ENCODE measurements around the gene SGMS2.
"Not testable (repeated sequence)": the region's sequence is repeated elsewhere in the genome, so short reads cannot be mapped to it uniquely, and the experiment has no call there.

The SGMS2 gene

DNA sequence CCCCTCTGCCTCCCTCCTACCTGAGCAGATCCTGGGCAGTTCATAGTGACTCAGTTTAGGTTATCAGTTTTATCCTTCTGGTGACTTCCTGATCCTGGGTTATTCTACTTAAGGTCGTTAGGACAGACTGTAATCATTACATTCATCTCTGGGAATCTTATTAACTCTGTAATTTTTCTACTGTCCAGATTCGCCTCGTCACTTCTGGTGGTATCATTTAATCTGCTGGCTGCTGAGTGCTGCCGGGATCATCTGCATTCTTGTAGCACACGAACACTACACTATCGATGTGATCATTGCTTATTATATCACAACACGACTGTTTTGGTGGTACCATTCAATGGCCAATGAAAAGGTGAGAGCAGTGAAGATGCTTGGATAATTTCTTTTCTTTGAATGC is 83.6 kb downstream of the SGMS2 start:
- no peak for DNase-seq (ENCODE audit: low read depth in 2 of 2)

DNA sequence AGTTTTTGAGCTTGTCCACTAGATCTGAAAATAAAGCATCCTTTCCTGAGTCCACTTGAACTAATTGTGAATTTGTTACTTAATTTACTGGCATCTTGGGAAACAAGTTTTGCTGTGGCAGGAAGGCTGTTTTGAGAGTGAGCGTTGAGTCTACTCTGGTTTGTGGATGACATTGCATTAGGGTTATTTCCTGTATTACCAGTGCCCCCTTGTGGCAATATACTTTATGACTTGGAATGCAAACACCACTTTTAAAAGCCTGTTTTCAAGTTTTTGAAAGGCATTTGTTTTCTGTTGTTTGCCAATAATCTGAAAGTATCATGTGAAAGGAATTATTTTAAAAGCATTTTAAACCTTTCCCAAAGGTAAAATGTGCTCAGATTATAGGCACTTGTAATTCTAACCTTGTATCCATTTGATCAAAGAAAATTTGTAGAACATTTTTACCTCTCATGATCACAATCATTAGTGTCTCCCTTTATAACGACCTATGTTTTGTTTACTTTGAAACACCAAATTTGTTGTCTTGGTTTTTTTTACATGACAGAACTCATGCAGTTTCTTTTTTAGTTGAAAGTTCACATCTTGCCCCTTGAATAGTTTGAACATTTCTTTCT is 88.7 kb downstream of the SGMS2 start:
- DNase-seq (ENCODE audit: low read depth in 2 of 2), result no peak

DNA sequence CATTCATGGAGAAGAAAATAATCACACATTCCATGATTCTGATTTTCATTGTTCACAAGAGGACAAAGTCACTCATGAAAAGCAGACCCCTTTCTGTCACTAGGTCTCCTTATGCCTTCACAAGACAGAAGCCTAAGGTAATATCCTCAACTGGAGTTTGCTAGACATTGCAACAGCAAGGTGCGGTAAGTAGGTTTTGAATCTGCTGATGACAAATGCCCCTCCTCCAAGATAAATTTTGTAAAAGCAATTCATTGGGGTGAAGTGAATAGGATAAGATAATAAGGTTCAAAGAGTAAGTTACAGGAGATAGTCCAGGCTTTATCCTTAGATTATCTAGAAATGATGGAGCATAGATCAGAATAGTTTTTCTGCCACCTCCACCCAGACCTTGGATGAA is 90.5 kb downstream of the SGMS2 start:
- DNase-seq (ENCODE audit: low read depth in 2 of 2), result no peak

DNA sequence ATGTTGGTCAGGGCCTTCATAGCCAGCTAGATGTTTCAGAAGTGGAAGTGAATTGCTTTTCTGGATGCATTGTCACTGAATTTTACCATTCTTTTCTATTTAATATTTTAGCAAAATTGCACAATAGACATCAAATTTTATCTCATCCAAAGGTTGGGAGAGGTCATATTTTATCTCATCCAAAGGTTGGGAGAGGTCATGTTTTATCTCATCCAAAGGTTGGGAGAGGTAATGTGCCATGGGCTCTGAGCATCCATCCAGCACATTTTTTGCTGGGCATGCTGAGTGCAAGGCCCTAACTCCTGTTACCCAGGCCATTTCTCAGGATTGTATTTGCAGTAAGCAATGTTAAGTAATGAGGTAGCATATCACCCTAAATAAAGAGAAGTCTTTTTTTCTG is 91.9 kb downstream of the SGMS2 start:
- no peak for DNase-seq (ENCODE audit: low read depth in 2 of 2)

DNA sequence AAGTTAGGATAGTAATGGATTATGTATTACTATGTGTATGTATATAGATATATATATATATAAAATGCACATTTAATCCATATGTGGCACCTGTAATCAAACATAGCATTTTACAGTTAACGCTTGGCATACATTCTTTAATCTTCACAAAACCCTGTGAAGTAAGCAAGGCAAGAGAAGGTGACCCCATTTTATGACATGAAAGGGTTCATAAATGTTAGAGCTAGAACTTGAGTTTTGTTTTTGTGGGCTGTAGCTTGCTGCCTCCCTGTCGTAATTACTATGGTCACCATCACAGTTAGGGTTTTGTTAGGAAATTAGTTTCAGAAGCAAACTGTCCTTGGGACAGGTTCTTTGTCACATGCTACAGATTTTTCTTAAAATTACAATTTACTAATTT is 92.8 kb downstream of the SGMS2 start:
- no peak for DNase-seq (ENCODE audit: low read depth in 2 of 2)

DNA sequence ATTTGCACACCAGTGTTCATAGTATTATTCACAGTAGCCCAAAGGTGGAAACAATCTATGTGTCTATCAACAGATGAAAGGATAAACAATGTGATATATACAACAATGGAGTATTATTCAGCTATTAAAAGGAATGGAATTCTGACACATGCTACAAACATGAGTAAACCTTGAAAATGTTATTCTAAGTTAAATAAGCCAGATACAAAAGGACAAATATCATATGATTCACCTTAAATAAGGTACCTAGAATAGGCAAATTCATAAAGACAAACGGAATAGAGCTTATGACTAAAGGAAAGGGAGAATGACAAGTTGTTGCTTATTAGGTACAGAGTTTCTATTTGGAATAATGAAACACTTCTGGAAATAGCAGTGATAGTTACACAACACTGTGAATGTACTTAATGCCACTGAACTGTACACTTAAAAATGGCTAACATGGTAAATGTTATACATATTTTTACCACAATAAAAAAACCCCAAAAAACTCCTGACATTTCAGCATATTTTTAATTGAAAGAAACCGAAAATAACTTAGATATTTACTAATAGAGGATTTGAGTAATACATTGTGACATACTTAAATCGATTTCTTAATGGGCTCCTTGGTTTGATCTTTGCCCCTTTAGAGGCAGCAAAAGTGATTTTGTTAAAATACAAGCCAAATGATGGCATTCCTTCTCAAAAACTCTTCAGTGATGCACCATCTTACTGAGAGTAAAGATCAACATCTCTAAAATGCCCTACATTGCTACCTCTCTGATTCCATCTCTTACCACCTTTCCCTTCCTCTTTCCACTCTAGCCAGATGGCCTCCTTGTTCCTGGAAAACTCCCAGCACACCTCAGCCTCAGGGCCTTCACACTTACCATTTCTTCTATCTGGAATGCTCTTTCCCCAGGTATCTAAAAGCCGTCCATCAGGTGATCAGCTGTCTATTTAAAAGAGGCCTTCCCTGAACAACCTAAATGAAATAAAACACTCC is 98.0 kb downstream of the SGMS2 start:
- no peak for DNase-seq (ENCODE audit: low read depth in 2 of 2)

DNA sequence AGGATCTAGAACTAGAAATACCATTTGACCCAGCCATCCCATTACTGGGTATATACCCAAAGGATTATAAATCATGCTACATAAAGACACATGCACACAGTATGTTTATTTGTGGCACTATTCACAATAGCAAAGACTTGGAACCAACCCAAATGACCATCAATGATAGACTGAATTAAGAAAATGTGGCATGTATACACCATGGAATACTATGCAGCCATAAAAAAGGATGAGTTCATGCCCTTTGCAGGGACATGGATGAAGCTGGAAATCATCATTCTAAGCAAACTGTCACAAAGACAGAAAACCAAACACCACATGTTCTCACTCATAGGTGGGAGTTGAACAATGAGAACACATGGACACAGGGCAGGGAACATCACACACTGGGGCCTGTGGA is 101.0 kb downstream of the SGMS2 start:
- not testable (repeated sequence) for DNase-seq (ENCODE audit: low read depth in 2 of 2)

DNA sequence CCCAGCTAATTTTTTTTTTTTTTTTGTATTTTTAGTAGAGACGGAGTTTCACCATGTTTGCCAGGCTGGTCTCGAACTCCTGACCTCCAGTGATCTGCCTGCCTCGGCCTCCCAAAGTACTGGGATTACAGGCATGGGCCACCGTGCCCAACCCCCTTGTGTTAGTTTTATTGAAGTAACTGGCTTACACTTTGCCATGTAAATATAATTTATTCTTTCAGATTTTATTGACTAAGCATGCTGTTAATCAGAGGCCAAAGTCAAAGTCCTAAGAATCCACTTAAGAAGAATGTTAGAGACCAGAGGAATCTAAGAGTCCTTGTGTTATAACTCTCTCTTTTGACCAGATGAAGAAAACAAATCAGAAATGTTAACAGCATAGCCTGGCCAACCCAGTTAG is 102.1 kb downstream of the SGMS2 start:
- DNase-seq (ENCODE audit: low read depth in 2 of 2), result not testable (repeated sequence)

DNA sequence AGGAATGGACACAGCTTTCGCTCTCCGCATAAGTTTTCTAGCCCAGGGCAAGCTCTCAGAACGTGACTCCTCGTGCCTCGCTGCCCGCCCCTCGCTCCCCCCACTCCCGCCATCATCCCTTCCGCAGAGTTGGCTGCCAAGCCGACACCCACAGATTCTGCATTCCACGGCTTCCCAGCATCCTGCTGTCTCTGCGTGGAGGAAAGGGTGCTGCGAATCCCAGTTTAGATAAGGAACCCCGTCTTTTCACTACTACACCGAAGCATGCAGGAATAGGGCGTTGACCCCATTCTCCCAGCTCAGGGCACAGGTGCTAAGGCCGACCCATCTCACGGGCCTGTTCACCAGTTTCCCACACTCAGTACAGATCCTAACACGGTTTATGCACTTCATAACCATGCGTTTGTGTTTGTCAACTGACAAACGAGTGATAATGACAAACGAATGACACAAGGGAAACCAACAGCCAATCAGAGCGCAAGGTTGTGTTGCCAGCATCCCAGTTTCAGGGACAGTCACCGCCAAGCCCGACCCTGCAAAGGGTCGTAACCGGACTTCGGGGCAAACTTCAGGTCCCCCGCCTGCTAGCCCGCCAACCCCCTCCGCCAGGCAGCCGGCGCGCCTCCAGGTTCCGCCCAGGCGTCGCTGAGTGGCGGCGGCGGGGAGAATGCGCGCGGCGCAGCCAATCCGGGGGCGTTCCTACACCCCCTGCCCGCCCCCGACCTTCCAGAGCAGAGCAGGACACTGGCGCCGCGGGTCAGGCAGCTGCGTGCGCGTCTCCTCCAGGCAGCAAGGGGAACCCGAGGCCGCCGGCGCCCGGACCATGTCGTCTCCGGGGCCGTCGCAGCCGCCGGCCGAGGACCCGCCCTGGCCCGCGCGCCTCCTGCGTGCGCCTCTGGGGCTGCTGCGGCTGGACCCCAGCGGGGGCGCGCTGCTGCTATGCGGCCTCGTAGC is 106.4 kb downstream of the SGMS2 start, which contains the start of gene CYP2U1:
CYP2U1 (plus strand) TSS at position 729 of the 954 bp plus-strand sequence; CDS start at position 824, 95 bp downstream.
- peak; percentile 56 to 67 for DNase-seq (ENCODE audit: low read depth in 2 of 2)

DNA sequence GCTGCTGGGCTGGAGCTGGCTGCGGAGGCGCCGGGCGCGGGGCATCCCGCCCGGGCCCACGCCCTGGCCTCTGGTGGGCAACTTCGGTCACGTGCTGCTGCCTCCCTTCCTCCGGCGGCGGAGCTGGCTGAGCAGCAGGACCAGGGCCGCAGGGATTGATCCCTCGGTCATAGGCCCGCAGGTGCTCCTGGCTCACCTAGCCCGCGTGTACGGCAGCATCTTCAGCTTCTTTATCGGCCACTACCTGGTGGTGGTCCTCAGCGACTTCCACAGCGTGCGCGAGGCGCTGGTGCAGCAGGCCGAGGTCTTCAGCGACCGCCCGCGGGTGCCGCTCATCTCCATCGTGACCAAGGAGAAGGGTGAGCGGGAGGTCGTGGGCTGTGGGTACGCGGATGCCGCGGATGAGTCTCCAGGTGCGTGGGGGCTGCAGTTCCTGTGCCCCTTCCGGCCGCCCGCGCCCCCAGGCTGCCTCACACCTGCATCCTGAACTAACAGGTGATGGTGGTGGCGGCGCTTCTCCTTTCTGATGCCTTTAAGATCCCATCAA is 107.1 kb downstream of the SGMS2 start:
- DNase-seq (ENCODE audit: low read depth in 2 of 2), result peak in 1 of 2 donors; percentile 1

DNA sequence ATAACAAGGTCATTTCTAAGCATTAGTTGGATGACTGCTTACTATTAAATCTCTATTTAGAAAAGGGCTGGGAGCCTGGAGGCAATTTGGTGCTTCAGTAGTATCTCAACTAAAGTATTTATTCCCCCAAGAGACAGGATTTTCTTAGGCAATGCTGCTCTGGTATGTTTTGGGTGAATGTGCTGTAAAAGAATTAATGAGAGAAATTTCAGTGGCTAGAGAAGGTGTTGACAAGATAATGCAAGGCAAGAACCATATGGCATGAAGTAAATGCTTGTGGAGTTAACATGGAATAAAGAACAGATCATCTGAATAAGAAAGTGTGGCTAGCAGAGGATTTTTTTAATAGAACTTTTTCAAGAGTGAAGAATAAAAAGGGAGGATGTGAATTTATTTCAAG is 110.5 kb downstream of the SGMS2 start:
- DNase-seq (ENCODE audit: low read depth in 2 of 2), result no peak

DNA sequence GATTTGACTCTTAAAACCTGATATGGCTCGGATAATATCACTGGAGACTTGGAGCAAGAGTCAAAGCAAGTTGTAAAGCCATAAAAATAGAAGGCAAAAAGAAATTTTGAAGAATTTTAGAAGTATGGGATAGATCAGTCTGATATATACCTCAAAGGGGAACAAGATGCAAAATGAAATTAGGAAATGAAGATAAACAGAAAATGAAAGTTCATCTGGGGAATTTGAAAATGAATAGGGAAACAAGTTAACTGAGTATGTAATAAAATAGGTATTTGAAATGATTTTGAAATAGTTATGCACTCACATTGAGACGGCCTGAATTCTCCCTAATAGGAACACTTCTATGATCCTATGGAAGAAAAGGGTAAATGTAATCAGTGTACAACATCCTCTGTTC is 112.3 kb downstream of the SGMS2 start:
- no peak for DNase-seq (ENCODE audit: low read depth in 2 of 2)

DNA sequence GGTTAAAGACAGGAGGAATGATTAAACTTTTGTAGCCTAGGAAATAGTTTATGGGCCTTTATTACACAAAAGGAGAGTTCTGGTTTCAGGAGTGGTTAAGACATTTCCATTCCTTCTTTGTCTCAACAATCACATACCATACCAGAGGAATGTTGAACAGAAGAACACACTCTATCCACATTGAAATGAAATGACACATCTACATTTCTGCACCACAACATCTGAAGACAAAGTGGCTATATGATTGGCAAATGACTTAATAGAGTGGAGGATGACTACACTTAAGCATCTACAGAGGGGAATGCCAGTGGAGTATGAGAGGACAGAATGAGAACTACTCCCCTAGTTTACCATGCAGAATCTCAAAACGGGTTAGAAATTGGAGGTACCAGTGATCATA is 114.6 kb downstream of the SGMS2 start:
- DNase-seq (ENCODE audit: low read depth in 2 of 2), result no peak

DNA sequence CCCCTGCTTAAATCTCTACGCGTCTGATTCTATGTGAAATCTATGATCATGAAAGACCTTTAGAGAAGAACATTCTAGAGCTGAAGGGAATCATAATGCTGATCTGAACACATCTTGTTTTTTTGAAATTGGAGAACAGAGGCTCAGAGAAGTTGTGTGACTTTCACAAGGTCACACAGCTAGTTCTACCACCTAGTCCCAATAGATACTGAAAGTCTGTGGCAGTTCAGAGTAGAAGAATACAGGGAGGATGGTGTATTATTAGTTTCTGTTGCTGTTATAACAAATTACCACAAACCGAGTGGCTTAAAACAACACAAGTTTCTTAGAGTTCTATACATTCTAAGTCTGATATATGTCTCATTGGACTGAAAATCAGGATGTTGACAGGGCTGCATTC is 121.1 kb downstream of the SGMS2 start:
- DNase-seq (ENCODE audit: low read depth in 2 of 2), result no peak

DNA sequence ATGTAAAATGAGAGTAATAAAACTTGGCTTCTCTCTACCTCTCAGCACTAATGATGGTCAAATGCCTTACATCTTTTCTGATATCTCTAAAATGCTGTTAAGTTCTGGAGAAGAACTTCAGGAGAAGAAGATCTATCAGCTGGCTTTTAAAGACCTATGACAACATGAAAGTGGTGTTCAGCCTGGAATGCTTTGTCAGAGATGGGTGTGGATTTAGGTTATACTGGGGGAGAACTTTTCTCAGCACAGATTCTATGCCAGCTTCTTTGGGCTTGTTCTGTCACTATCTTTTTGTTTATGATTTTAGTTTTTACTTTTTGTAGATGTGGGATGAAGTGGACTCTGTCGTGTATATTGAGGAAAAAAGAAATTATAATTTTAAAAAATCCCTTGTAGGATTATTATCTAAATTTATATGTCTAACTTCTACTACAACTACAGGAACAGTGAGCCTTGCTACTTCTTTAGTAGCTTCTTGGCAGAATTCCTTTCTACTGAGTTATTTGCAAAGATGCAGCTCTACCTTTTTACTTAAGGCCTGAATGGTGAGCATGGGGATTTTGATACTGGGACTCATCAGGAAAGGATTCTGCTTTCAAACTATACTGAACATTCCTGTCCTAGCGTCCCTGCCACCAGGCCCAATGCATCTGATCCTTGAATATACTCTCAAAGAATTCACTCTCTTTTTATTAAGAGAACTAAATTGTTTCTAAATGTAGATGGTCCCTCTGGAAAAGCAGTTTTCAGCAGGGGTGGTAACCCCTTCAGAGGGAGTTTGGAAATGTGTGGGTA is 126.2 kb downstream of the SGMS2 start:
- no peak for DNase-seq (ENCODE audit: low read depth in 2 of 2)

DNA sequence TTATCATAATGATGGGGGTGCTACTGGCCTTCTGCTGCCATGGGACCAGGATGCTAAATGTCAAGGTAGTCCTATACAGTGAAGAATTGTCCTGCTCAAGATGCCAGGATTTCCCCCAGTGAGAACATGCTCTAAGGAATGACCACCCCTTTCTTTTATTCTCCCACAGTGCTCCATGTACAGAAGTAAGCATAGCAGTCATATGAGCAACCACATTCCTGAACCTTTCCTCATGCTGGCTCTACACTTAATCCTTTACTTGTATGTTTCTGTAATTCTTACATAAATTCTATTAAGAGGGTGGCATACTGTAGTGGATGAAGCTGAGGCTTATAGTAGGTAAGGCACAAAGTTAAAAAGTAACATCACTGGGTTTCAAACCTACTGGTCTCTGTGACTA is 126.8 kb downstream of the SGMS2 start:
- DNase-seq (ENCODE audit: low read depth in 2 of 2), result no peak

DNA sequence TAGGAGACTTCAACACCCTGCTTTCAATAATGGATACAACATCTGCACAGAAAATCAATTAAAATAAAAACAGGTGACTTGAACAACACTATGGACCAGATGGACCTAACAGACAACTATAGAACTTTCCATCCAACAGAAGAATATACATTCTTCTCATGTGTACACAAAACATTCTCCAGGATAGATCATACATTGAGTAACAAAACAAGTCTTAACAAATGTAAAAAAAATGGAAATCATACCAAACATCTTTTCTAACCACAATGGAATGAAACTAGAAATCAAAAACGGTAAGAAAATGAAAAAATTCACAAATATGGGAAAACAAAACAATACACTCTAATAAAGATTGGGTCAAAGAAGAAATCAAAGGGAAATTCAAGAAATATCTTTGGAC is 131.3 kb downstream of the SGMS2 start:
- DNase-seq (ENCODE audit: low read depth in 2 of 2), result no peak
